Heart right ventricle (tissue), 16 donors: ENCODE results near the gene SLC16A10. TPM values are rescaled to one million over a fixed set of nuclear protein-coding genes. Genes with fewer than 3 reads are reported as not detected.
A peak's percentile ranks its signal among the peaks of the same experiment; 100 is the strongest.

Experiments
- ATAC-seq, 8 donors: fragments of 200-7000 bp; cut with Tn5 transposase; one replicate each; pipeline ENCODE4 v1.9.1; 2020; ENCODE audit warnings: mild to moderate bottlenecking in 8 of 8, moderate library complexity in 8 of 8, moderate number of reproducible peaks in 1 of 8
- DNase-seq, 2 donors: peaks; one replicate each; pipeline ENCODE4 v3.0.0-alpha.2; 2020
- H3K27ac ChIP-seq, 10 donors: fragments of 200-600 bp; sonication (generic) in 2 of 10; one replicate each; pipeline versions ENCODE4 v1.5.0 to v1.8.0; 2020 to 2022; ENCODE audit warnings: mild to moderate bottlenecking in 3 of 10
- H3K27me3 ChIP-seq, 7 donors: fragments of 200-600 bp; one replicate each; pipeline ENCODE4 v1.8.0; 2021 to 2022; ENCODE audit warnings: mild to moderate bottlenecking in 2 of 7
- H3K36me3 ChIP-seq, 9 donors: fragments of 200-600 bp; sonication (generic) in 1 of 9; one replicate each; pipeline versions ENCODE4 v1.5.0 to v1.8.0; 2020 to 2022; ENCODE audit warnings: mild to moderate bottlenecking in 2 of 9
- H3K4me1 ChIP-seq, 9 donors: fragments of 200-600 bp; sonication (generic) in 1 of 9; one replicate each; pipeline versions ENCODE4 v1.5.0 to v1.8.0; 2020 to 2022; ENCODE audit warnings: mild to moderate bottlenecking in 4 of 9
- H3K4me3 ChIP-seq, 10 donors: fragments of 200-600 bp; sonication (generic) in 2 of 10; one replicate each; pipeline versions ENCODE4 v1.5.0 to v1.8.0; 2020 to 2022; ENCODE audit warnings: mild to moderate bottlenecking in 7 of 10, moderate library complexity in 2 of 10
- H3K9me3 ChIP-seq, 11 donors: fragments of 200-600 bp in 10 of 11; sonication (generic) in 2 of 11; one replicate each; pipeline versions ENCODE4 v1.5.0 to v1.8.0; 2013 to 2022; ENCODE audit warnings: mild to moderate bottlenecking in 2 of 11, control low read depth in 1 of 11, moderate library complexity in 1 of 11
- CTCF ChIP-seq, 9 donors: fragments of 200-600 bp; sonication (generic) in 2 of 9; IDR thresholded peaks; one replicate each; pipeline versions ENCODE4 v1.5.0 to v1.8.0; 2021 to 2022; ENCODE audit warnings: antibody characterized with exemption in 9 of 9, mild to moderate bottlenecking in 5 of 9, moderate library complexity in 1 of 9
- WGBS, 2 donors: extraction: QIAGEN DNeasy Blood & Tissue Kit; methylation state at CpG; one replicate each; pipeline ENCODE4 v1.1.7; 2013; ENCODE audit warnings: inconsistent platforms in 1 of 2; 5-methylcytosine and 5-hydroxymethylcytosine counted together
- intact Hi-C, 10 donors: fragments of 100-400 bp; cut with DNase I; formaldehyde crosslinking; loops; one replicate each; pipeline versions ENCODE4 v1.11.1 to v1.14.2; 2022
- polyA plus RNA-seq, 2 donors: library from polyadenylated mRNA; stranded (reverse); fragments of 200-250 nt; gene quantifications; one replicate each; pipeline ENCODE4 v1.2.3, GENCODE V29; 2013
- total RNA-seq, 10 donors: library from RNA; stranded (reverse); fragmentation: NEBNext Ultra II Directional in 3 of 10; extraction: Animal tissue kit (Norgen Biotek cat#: 25700) in 3 of 10; gene quantifications; one replicate each; pipeline versions ENCODE4 v1.2.1 to v1.2.4, GENCODE V29; 2021 to 2023
- donor health status: Arrhythmogenic right ventricular cardiomyopathy.
- donor health status: ischemic (EF 13 %, LVEDD 7.1; RV severe dilation, severe dysfunction).
- donor health status: healthy with polysubstance abuse.
- donor health status: DM: no; HTN: yes; CAD: no.
- donor health status: DM: no; HTN: no; CAD: no.
- donor health status: ischemic (EF 25% LVEDD 6.9; RV normal size, moderate dysfunction).
- donor health status: ischemic (EF 25% LVEDD 5.7; RV mildly dilated, moderate dysfunction).
- donor health status: healthy.
- donor health status: DM: yes; HTN: yes; CAD: no.
- donor health status: Ischemic cardiomyopathy.
- donor health status: ischemic (EF 35%, LVEDD 5.7; RV mildly dilated, moderate dysfunction).
- donor health status: nonischemic (EF 11% LVEDD 7.7; RV severe dilation, severe dysfunction).
- donor health status: DM: yes; HTN: yes; CAD: no.
- donor health status: PGD.
- donor health status: ischemic (EF 29% LVEDD 5.4; RV normal size, mild dysfunction).
- donor health status: nonischemic (EF 23%, LVEDD 6.1; RV moderate dilation, normal function).

The SLC16A10 gene
- total and polyA plus RNA-seq, 12 donors = 1.4 to 8.1 (median 5.7) TPM

- DNase-seq = no peak
- H3K36me3 ChIP-seq = peaks cover 0 to 5% (median 0%) of the 10 kb centered on the region in 9 donors
- no peaks in the 10 kb centered on the region for H3K9me3 ChIP-seq
- H3K4me1 ChIP-seq = peaks cover 0 to 23% (median 17%) of the 10 kb centered on the region in 9 donors
- intact Hi-C loops = loop anchor here in 6 of 10 donors (2.0 to 10.0 kb wide), 8 partner anchors 219 to 787 kb away; partner anchors contain the start of gene REV3L (in 2 of the 6)
- 95% methylated on average over 13 of the region's 13 CpGs for WGBS, 2 donors
- ATAC-seq = no peak
- no peak overlapping the region for H3K4me3 ChIP-seq
- H3K27me3 ChIP-seq = peaks cover 0 to 20% (median 2%) of the 10 kb centered on the region in 7 donors
- TF ChIP-seq CTCF (IDR thresholded peaks at IDR 0.05) = no peak
- H3K27ac ChIP-seq = no peak overlapping the region
Observed at GRCh38 chr6:111258010-111258409, 170.7 kb downstream of the SLC16A10 start.

GRCh38 chr6:111258615-111259088 is 171.3 kb downstream of the SLC16A10 start:
- Histone ChIP-seq H3K9me3 (no peaks in the 10 kb centered on the region), H3K4me1 (peaks cover 0 to 23% (median 17%) of the 10 kb centered on the region in 9 donors), H3K27me3 (peaks cover 0 to 19% (median 2%) of the 10 kb centered on the region in 7 donors), H3K36me3 (peaks cover 0 to 7% (median 0%) of the 10 kb centered on the region in 9 donors), H3K27ac (peak overlapping the region in 8 of 10 donors; percentile 30 to 92 (median 85)), H3K4me3 (peak overlapping the region in 9 of 10 donors; percentile 57 to 96 (median 67))
- 15 to 17% methylated on average over 18 of the region's 18 CpGs for WGBS, 2 donors
- no peak for TF ChIP-seq CTCF (IDR thresholded peaks at IDR 0.05)
- DNase-seq (no peak), ATAC-seq (peak in 2 of 8 donors; percentile 2 to 18)
- intact Hi-C loops = loop anchor here in 7 of 10 donors (1.0 to 10.0 kb wide), 9 partner anchors 219 to 786 kb away; partner anchors contain the start of gene REV3L (in 2 of the 7)

- ATAC-seq (peak; percentile 98 to 99 (median 99)), DNase-seq (peak; percentile 99)
- TF ChIP-seq CTCF (IDR thresholded peaks at IDR 0.05) = peak; percentile 90 to 98 (median 95)
- H3K9me3 ChIP-seq = no peaks in the 10 kb centered on the region
- intact Hi-C loops = loop anchor here in 7 of 10 donors (1.0 to 10.0 kb wide), 9 partner anchors 218 to 786 kb away; partner anchors contain the start of gene REV3L (in 2 of the 7)
- peaks cover 0 to 13% (median 0%) of the 10 kb centered on the region in 9 donors for H3K36me3 ChIP-seq
- WGBS, 2 donors = 1% methylated on average over 59 of the region's 59 CpGs
- peak overlapping the region; percentile 57 to 96 (median 70) for H3K4me3 ChIP-seq
- H3K27ac ChIP-seq = peak overlapping the region in 9 of 10 donors; percentile 71 to 92 (median 88)
- H3K4me1 ChIP-seq = peaks cover 0 to 27% (median 17%) of the 10 kb centered on the region in 9 donors
- H3K27me3 ChIP-seq = peaks cover 0 to 14% (median 2%) of the 10 kb centered on the region in 7 donors
Observed at GRCh38 chr6:111259089-111259831, 172.0 kb downstream of the SLC16A10 start.

- H3K9me3 ChIP-seq = no peaks in the 10 kb centered on the region
- no peak for TF ChIP-seq CTCF (IDR thresholded peaks at IDR 0.05)
- H3K4me1 ChIP-seq = peaks cover 0 to 28% (median 18%) of the 10 kb centered on the region in 9 donors
- H3K27ac ChIP-seq = no peak overlapping the region
- H3K4me3 ChIP-seq = peak overlapping the region in 2 of 10 donors; percentile 67 to 79
- H3K27me3 ChIP-seq = peaks cover 0 to 9% (median 0%) of the 10 kb centered on the region in 7 donors
- ATAC-seq (no peak), DNase-seq (no peak)
- WGBS, 2 donors = 86 to 90% methylated on average over 12 of the region's 12 CpGs
- intact Hi-C loops = loop anchor here in 1 of 10 donors (10.0 kb wide), 1 partner anchor 384 kb away; no protein-coding TSS in a partner anchor
- peaks cover 0 to 28% (median 3%) of the 10 kb centered on the region in 9 donors for H3K36me3 ChIP-seq
Observed at GRCh38 chr6:111260570-111261298, 173.4 kb downstream of the SLC16A10 start.
